OCI-M1 (cell line): ENCODE measurements around the gene CDCA3.

Source experiments
- DNase-seq: peaks from one replicate; lab custom pipeline; 2025; lab: John Stamatoyannopoulos, UW

Gene CDCA3

GRCh38 chr12:6819106-6820030 lies 31.7 kb downstream of the CDCA3 start:
- no peak for DNase-seq

- no peak for DNase-seq
Observed at GRCh38 chr12:6818645-6819044, 32.4 kb downstream of the CDCA3 start.

- no peak for DNase-seq
Observed at GRCh38 chr12:6818222-6818621, 32.9 kb downstream of the CDCA3 start.

- DNase-seq: no peak
Observed at GRCh38 chr12:6817662-6818157, 33.4 kb downstream of the CDCA3 start.

- DNase-seq: no peak
Observed at GRCh38 chr12:6817098-6817497, 34.0 kb downstream of the CDCA3 start.

GRCh38 chr12:6816598-6816997 lies 34.5 kb downstream of the CDCA3 start:
- no peak for DNase-seq

GRCh38 chr12:6813363-6813762 lies 37.7 kb downstream of the CDCA3 start:
- DNase-seq: no peak

- no peak for DNase-seq
Observed at GRCh38 chr12:6810758-6811157, 40.3 kb downstream of the CDCA3 start.

- DNase-seq: no peak
Observed at GRCh38 chr12:6809056-6809455, 42.0 kb downstream of the CDCA3 start.

GRCh38 chr12:6807170-6807569 lies 43.9 kb downstream of the CDCA3 start:
- DNase-seq: no peak

GRCh38 chr12:6799147-6799546 lies 51.9 kb downstream of the CDCA3 start:
- no peak for DNase-seq
